HG03175 (cell line): ENCODE results near the gene MYO10.
"Not testable (repeated sequence)": the region's sequence is repeated elsewhere in the genome, so short reads cannot be mapped to it uniquely, and the experiment has no call there.

ENCODE experiments used
- ATAC-seq: cut with Tn5 transposase; IDR thresholded peaks from one replicate; pipeline ENCODE4 v1.9.1; 2021; ENCODE audit warnings: mild to moderate bottlenecking, moderate library complexity; ENCODE audit not compliant: unreplicated experiment

Gene MYO10

GRCh38 chr5:16831326-16831725, 104.8 kb downstream of the MYO10 start:
- ATAC-seq = not testable (repeated sequence)

GRCh38 chr5:16827755-16828154, 108.3 kb downstream of the MYO10 start:
- no peak for ATAC-seq

GRCh38 chr5:16826379-16827125, 109.5 kb downstream of the MYO10 start:
- no peak for ATAC-seq

GRCh38 chr5:16819522-16820167, 116.4 kb downstream of the MYO10 start:
- no peak for ATAC-seq

- no peak for ATAC-seq
Measured at GRCh38 chr5:16815432-16815831, 120.7 kb downstream of the MYO10 start.

- ATAC-seq = no peak
Measured at GRCh38 chr5:16812911-16813310, 123.2 kb downstream of the MYO10 start.

GRCh38 chr5:16812448-16812847, 123.6 kb downstream of the MYO10 start:
- no peak for ATAC-seq

- no peak for ATAC-seq
Measured at GRCh38 chr5:16810208-16810854, 125.8 kb downstream of the MYO10 start.

GRCh38 chr5:16809395-16810207, 126.5 kb downstream of the MYO10 start:
- ATAC-seq = no peak

GRCh38 chr5:16809010-16809394, 127.1 kb downstream of the MYO10 start:
- no peak for ATAC-seq

GRCh38 chr5:16808021-16808420, 128.1 kb downstream of the MYO10 start:
- no peak for ATAC-seq

GRCh38 chr5:16807547-16807864, 128.6 kb downstream of the MYO10 start:
- ATAC-seq = no peak

- no peak for ATAC-seq
Measured at GRCh38 chr5:16806711-16807546, 129.2 kb downstream of the MYO10 start.

- no peak for ATAC-seq
Measured at GRCh38 chr5:16805486-16805885, 130.6 kb downstream of the MYO10 start.

- no peak for ATAC-seq
Measured at GRCh38 chr5:16803831-16804230, 132.3 kb downstream of the MYO10 start.

GRCh38 chr5:16800477-16800876, 135.6 kb downstream of the MYO10 start:
- ATAC-seq = no peak

GRCh38 chr5:16799796-16800195, 136.3 kb downstream of the MYO10 start:
- ATAC-seq = no peak

- ATAC-seq = no peak
Measured at GRCh38 chr5:16797951-16798350, 138.1 kb downstream of the MYO10 start.

- no peak for ATAC-seq
Measured at GRCh38 chr5:16794269-16794913, 141.7 kb downstream of the MYO10 start.
